NK-92 treated with Interleukin-12 subunit alpha and Interleukin-12 subunit beta, amount 100 ng/mL, for 24 hours (cell line): ENCODE measurements around the gene PACRG.

Experiments used
- DNase-seq: peaks from one replicate; lab custom pipeline; 2025; lab: John Stamatoyannopoulos, UW

The PACRG gene

DNA sequence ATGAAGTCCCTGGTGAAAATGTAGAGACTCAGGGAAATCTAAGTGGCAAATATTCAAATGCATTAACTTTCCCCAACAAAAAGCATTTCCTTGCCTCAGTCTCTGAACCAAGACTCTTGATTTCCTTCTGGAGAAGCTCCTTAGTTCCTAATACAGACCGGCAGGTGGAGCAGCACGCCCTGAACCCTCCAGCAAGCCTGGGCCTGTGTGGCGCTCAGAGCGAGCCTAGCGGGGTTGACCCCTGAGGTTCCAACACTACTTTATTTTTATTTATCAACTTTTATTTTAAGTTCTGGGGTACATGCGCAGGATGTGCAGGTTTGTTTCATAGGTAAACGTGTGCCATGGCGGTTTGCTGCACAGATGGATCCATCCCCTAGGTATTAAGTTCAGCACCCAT is 50.8 kb downstream of the PACRG start:
- no peak for DNase-seq

DNA sequence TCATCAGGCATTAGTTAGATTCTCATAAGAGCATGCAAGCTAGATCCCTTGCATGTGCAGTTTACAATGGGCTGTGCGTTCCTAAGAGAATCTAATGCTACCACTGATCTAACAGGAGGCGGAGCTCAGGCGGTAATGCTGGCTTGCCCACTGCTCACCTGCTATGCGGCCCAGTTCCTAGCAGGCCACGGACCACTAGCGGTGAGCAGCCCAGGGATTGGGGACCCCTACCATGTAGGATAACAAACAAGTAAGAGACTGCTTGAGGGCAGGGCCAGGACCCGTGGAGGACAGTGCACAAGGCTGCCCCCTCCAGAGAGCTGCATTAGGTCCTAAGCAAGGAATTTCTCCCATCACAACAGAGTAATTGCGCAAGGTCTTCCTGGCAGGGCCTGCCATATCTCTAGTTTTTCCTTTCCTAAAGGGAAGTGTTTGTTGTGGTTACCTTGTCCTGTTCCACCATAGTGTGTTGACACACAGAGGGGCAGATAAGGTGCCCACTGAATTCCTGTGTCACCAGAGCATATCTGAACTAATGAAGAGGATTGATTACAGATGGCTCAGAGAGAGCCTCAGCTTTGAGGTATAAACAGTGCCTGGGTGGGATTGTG is 58.0 kb downstream of the PACRG start:
- no peak for DNase-seq

DNA sequence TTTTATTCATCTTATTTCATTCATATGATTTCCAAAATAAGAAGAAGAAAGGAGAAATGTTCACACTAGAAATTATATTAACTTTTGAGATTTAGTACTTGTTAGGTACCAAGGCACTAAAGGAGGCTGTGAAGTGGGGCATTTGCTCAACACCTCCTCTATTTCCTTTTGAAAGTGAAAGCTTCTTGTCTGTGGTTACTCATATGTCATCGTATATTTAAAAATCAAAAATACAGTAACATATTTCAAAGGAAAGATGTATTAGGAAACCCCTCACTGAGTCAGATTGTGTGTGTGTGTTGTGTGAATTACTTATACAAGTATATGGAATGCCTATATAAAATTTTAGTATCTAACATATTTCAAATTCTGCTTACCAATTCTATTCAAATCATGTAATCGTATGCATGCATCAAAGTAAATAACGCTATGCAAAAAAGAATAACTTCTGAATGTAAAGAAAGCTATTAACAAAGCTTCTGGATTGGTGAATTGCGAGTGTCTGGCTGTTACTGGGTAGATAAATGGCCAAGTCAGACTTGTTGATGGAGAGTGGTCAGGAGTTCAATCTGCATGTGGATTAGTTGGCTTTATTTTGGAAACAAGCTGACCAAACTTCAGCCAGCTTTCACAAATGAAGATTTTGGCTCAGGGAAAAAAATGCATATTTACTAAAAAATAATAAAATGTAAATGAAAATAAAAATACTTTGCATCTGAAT is 70.9 kb downstream of the PACRG start:
- DNase-seq: no peak

DNA sequence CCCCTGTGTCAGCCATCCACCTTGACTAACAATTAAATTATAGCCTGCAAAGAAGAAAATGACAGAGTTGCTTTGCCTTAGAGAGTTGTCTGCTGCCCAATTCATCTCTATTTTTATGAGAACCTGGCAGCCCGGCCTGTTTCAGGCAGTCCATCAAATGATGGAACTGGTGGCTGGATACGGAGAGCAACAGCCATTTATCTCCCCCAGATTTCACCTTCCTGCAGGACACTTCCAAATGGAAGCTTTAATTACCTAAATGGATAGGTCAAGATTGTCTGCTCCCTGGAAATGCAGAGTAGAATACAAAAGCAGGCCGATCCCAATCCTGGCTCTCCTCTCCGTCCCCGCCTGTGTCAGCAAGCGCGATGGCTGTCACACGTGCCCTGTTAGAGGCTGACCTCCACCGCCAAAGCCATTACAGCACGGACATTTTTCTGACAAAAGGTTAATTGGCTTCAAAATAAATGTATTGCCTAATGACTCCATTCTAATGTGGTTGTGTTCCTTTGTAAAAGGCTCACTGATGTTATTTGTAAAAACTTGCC is 86.7 kb downstream of the PACRG start:
- no peak for DNase-seq

DNA sequence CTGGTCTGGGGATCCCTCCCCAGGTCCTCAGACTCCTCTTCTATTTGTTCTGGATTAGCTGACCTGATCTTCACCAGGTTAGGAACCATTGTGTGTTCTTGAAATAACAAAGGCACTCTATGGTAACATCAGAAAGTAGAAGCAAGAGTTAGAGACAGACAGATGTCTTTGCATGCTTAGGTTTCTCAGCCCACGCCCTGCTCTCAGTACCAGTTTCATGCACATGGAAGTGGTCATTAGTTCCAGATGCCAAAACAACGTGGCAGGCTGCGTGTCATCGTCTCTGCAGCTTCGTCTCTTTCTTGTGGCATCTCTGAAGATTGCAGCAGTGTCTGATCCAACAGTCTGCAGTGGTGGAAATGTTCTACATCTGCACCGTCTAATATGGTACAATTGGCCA is 89.4 kb downstream of the PACRG start:
- no peak for DNase-seq

DNA sequence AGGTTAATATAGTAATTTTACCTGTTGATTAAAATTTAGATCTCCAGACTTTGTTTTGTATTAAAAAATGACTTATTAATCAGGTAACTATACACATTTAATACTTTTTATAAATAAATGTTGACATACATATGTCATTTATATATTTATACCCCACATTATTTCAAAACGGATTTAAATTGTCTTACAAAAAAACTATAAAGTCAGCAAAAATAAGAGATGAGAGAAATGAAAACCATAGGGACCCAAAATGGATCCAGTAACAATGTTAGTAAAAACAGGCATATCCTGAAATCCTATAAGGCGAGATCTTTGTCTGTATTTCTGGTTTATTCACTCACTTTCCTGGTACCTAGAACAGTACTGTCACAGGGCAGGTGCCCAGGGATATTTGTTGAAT is 91.5 kb downstream of the PACRG start:
- DNase-seq: no peak

DNA sequence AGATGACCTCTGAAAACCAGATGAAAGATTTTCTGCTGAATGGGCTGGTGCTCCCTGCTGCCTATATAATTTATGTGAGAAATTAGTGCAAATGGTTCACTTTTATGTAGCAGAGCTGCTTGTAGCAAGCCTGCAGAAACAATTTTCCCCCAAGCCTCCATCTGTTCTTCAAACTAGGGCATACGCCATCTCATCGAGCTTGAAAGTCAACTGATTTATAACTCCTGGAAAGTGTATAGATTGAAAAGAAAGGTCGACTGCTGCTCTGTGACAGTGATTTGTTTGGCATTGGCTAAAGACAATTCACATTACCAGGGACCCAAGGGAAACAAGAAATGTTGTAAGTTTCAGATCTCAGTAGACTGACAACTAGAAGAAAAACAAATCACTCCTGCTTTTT is 93.3 kb downstream of the PACRG start:
- no peak for DNase-seq

DNA sequence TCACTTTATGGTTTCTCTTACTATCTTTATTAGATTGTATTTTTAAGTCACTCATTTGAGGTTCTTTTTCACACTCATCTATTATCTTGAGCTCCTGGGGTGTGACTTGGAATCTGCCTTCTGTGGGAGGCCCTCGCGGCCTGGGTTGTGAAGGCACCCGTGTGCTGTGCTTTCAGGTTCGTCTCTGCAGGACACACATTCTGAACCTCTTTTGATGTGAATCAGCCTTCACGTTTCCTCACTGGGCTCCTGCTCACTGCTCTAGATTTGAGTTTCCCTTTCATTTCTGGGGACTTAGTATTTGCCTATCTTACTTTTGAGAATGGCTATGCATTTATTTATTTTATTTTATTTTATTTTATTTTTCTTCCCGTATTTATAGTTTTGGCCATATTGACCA is 97.8 kb downstream of the PACRG start:
- DNase-seq: no peak

DNA sequence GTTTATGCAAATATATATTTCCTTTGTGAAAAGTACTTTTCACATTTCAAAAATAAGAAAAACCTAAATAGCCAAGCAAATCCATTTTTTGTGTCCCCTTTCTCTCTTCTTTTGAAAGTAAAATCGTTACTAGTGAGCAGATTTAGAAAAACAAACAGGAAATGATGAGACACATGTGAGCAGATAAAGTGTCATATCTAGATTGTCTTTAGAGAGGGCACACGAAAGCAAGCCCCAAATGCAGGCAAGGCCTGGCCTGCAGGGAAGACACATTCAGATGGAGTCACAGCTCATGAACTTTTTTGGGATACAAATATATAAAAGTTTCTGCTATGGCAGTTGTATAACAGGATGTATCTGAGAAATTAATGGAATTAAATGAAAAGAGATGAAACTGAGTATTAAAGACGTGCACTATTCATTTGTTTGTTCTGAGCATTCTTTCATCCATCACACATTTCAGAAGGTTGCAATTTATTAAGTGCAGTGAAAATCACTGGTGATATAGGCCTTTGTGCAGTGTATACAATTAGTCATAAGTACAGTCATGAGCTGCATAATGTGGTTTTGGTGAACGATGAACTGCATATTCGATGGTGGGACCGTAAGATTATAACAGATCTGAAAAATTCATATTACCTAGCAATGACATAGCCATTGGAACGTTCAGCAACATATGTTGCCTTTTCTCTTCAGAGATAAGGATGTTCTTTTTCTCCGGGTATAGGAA is 101.4 kb downstream of the PACRG start:
- DNase-seq: no peak

DNA sequence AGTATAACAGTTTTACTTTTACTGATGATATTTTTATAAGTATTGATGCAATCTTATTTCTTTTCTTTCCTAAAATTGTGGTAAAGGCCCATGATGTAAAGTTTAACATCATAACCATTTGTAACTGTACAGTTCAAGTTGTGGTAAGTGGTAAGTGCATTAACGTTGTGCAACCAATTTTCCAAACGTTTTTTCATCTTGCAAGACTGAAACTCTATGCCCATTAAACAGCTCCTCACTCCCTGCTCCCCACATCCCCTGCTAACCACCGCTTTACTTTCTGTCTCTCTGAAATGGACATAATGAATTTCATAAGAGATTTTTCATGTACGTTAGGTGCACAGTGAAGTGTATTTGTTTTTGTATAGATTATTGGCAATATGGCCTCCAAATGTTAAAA is 106.0 kb downstream of the PACRG start:
- no peak for DNase-seq

DNA sequence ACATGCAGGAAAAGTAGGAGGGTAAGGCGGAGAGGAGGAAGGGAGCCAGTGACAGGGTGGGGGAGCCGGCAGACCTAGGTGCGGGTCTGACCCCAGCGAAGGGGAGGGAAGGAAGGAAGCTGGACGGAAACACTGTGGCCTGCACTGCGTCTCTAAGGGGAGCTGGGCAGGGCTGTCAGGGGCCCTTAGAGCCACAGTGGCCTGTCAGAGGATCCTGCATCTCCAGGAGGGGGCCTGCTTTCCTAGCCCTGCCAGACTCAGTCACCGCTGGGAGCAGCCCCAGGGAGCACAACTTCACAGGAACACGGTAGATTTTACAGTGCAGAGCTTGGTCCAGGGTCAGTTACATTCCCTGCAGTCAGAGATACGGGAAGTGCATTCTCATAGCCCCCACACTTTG is 118.2 kb downstream of the PACRG start:
- DNase-seq: no peak

DNA sequence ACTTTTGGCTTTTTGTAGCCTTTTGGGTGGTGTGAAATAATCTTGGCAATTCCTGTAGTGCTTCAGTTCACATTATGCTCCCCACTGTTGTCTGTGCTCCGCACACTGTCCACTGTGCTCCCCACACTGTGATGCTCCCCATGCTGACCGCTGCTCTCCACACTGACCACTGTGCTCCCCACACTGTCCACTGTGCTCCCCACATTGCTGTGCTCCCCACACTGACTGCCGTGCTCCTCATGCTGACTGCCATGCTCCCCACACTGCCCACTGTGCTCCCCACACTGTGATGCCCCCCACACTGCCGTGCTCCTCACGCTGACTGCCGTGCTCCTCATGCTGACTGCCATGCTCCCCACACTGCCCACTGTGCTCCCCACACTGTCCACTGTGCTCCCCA is 118.9 kb downstream of the PACRG start:
- DNase-seq: no peak

DNA sequence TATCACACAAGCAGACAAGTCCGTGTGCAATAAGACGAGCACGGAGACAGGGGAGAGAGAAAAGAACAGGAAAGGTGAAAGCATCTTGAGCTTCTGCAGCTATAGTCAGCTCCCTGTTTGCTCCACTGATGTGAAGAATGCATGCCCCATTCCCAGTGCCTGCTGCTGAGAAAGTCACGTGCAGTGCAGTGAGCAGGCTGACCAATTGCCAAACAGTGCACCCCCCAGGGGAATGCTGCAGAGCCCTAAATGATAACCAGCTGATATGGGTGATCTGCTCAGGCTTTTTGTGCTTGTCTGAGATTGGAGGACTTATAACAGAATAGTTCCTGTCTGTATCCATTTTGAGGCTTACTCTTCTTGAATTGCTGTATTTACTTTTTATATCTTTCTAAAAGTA is 121.5 kb downstream of the PACRG start:
- DNase-seq: no peak

DNA sequence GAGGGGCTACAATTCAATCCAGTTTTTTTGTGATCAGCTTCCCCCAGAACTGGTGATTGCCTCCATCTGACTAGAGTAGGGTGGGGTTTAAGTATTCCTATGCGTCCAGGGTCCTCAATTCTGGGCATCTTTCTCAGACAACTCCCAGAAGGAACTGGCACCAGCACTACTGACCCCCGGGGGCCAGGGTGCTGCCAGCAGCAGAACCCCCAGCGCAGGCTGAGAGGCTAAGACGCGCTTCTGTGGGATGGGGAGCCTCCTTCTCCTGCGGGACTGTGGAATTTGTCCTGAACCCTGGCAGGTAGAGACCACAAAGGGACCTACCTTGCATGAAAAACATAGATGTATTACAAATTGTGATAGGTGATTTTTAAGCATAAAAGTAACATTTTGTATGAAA is 124.4 kb downstream of the PACRG start:
- DNase-seq: no peak

DNA sequence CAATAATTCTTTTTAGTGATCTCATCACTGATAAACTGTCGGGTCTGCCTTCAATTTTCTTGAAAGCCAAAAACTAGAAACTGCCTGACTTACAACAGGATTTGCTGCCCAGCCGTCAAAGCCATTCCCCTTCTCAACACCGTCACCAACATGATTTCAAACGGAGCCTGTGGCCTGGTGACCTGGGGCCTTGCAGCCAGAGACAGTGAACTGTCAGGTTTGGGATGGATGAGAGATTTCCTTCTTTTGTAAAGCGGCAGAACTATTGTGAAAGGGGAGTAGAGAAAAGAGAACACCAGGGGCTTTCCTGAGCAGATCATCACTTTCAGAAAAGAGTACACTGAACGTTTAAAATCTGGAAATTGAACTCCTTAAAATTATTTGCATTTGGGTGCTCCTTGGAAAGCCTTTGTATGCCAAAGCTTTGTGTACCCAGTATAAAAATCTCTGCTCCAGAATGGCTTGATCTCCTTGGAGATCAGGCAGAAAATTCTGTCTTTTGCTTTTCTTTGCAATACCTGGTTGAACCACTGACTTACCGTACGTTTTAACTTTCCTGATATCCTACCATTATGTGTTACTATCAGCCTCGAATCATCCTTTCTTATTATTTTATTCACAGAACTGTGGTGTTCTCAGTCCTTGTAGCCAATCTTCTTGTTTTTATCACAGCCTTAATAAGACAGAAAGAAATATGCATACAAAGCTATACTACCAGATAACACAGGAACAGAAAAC is 125.2 kb downstream of the PACRG start:
- no peak for DNase-seq

DNA sequence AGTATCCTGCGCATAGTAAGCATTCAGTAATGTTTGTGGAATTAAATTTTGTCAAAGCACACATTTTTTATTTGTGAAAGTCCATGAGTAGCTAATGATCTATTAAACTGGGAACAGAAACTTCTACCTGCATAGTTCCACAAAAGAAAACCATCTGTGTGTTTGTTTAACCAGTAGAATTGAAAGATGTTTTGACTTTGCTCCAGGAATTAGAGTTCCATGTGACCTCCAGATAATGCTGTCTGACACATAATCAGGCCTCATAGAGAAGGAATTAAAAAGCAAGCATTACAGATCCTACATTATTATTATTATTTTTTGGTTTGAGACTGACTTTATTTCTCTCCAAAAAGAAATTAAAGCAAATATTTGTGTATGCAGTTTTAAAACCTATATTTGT is 126.5 kb downstream of the PACRG start:
- no peak for DNase-seq

DNA sequence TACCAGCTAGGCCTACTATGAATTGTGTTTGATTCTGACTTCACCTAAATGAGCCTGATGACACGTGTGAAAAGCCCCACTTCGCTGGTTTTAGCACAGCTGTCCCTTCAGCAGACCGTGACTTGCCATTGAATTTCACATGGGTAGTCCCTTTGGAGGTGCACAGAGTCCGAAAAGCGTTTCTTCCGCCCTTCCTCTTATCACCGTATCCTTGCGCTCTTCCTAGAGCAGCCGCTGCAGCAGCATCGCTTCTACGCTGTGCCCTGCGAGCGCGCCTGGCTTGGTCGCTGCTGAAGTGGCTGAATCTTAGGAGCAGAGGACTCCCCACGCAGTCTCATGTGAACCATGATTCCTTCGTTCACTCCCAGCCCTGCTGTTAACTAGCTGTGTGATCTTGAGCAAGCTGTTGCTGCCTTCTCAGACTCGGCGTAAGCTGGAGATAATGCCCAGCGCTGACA is 127.0 kb downstream of the PACRG start:
- no peak for DNase-seq

DNA sequence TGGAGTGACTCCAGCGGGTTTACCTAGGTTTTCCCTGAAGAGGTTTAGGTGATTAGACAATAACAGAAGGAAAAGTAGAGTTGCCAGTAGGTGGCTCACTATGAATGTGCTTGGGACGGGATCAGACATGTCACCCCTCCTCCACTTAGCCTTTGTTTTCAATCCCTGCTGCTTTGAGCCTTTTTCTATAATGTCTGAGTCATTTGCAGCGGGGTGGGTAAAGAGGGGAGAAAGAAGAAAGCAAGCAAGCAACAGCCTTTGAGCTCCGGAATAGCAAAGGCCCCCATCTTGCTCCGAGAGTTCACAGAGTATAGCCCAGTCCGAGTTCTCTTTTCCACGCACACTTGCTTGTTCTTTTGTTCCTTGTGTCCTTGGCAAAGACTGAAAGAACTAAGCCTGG is 129.1 kb downstream of the PACRG start:
- no peak for DNase-seq

DNA sequence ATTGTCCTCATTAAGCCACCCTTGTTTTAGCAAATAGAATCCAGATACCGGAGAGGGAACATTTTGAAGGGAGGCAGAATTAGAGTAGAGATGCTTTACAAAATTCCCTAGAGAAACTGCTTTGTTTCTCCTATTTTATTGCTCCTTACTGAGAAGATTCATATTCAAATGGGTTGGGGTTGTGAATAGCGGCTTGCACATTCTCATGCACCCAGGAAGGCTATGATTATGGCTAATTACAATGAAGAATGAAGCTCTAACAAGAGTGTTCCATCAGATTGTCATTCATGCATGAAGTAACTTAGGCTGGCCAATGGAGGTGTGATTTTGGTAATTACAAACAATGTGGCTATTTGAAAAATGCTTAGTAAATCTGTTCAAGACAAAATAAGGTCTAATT is 129.6 kb downstream of the PACRG start:
- DNase-seq: no peak

DNA sequence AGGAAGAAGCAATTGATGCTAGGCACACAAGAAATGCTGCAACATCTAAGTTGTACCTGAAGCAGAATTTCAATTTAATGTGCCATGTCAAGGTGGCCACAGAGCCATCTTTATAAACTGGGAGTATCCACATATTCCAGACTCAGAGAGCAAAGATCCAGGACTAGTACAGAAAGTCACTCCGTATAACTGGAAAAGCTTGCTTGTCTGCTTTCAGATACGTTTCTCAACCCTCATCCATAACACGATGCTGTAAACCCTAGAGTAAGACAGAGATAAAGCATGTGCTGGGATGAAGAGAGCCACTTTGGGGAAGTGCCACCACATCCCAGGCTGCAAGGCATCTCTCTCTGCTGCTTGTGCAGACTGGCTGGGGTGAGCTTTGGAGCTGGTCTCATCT is 134.7 kb downstream of the PACRG start:
- no peak for DNase-seq

DNA sequence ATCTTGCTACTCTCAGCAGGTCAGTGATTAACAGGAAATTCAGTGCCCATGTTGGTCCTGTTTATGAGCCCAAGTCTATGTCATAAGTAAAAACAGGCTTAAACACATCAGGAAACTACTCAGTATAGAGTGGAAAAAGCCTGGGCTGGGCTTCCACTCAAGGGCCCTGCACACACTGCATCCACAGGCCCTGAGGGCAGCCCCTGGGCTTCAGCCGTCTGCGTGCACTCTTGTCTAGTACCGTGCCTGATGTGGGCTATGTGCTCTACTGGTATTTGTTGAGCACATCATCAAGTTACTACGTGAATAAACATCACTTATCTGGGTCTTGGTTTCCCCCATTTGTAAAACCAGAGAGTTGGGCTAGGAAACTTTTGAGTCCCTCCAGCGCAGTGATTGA is 135.2 kb downstream of the PACRG start:
- no peak for DNase-seq

DNA sequence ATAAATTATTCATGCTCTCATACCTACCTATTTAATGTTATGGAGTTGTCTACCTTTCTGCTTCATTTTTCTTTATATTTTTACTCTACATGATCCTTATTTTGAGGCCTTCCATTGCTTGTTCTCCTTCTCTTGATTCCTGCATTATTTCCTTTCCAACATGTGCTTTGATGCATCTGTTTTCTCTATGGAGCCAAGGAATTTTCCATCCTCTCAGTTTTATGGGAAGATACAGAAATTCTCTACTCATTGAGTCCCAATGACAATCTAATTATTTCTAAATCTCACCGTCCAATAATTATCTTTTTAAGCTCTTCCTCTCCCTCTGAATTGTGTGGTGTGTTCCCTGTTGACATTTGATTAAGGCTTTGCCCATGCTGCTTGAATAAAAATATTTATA is 136.0 kb downstream of the PACRG start:
- DNase-seq: no peak
